ENCODE measurements around the gene IL24.
A peak's percentile ranks its signal among the peaks of the same experiment; 100 is the strongest.

Gene IL24

GRCh38 chr1:206860165-206860564 lies 37.1 kb upstream of the IL24 start:
- H3K36me3 ChIP-seq (ENCODE audit: control insufficient read depth, insufficient read depth, low read length), result no peaks in the 10 kb centered on the region
- H3K9me3 ChIP-seq (ENCODE audit: control insufficient read depth, low read length), result no peaks in the 10 kb centered on the region
- no peak overlapping the region for H3K9ac ChIP-seq
- no peaks in the 10 kb centered on the region for H3K27me3 ChIP-seq (ENCODE audit: control insufficient read depth, insufficient read depth, low read length)
- H3K4me1 ChIP-seq, result no peaks in the 10 kb centered on the region
- no peak overlapping the region for H3K27ac ChIP-seq
- no peak for TF ChIP-seq CTCF (IDR thresholded peaks at IDR 0.05)
- H3K4me2 ChIP-seq (ENCODE audit: low read length), result no peak overlapping the region
- H3K4me3 ChIP-seq (ENCODE audit: low read depth, low read length), result no peak overlapping the region
- no peaks in the 10 kb centered on the region for H3K79me2 ChIP-seq
- H2AFZ ChIP-seq, result no peak overlapping the region

- Histone ChIP-seq H3K4me3 (ENCODE audit: low read depth, low read length) (no peak overlapping the region), H3K4me1 (no peaks in the 10 kb centered on the region), H3K79me2 (no peaks in the 10 kb centered on the region), H3K4me2 (ENCODE audit: low read length) (no peak overlapping the region), H3K9me3 (ENCODE audit: control insufficient read depth, low read length) (no peaks in the 10 kb centered on the region), H3K9ac (no peak overlapping the region), H3K27ac (no peak overlapping the region), H2AFZ (no peak overlapping the region), H3K36me3 (ENCODE audit: control insufficient read depth, insufficient read depth, low read length) (no peaks in the 10 kb centered on the region), H3K27me3 (ENCODE audit: control insufficient read depth, insufficient read depth, low read length) (no peaks in the 10 kb centered on the region)
- TF ChIP-seq CTCF (IDR thresholded peaks at IDR 0.05), result no peak
These were observed 34.0 kb upstream of the IL24 start for GRCh38 chr1:206863266-206863665.

GRCh38 chr1:206864939-206865671 lies 32.1 kb upstream of the IL24 start, which contains the start of gene IL20:
Gene IL20 (plus strand): TSS chr1:206865623. CDS start chr1:206865853, 230 bp downstream.
- no peak within 1 kb of the TSS for H3K4me2 ChIP-seq (ENCODE audit: low read length)

GRCh38 chr1:206866062-206866461 lies 31.2 kb upstream of the IL24 start:
- Histone ChIP-seq H3K9ac (no peak overlapping the region), H3K79me2 (no peaks in the 10 kb centered on the region), H3K4me1 (no peaks in the 10 kb centered on the region), H3K4me3 (ENCODE audit: low read depth, low read length) (no peak overlapping the region), H3K9me3 (ENCODE audit: control insufficient read depth, low read length) (no peaks in the 10 kb centered on the region), H3K27me3 (ENCODE audit: control insufficient read depth, insufficient read depth, low read length) (no peaks in the 10 kb centered on the region), H2AFZ (no peak overlapping the region), H3K36me3 (ENCODE audit: control insufficient read depth, insufficient read depth, low read length) (no peaks in the 10 kb centered on the region), H3K4me2 (ENCODE audit: low read length) (no peak overlapping the region), H3K27ac (no peak overlapping the region)
- TF ChIP-seq CTCF (IDR thresholded peaks at IDR 0.05), result no peak

More at GRCh38 chr1:206864939-206865671, 32.1 kb upstream of the IL24 start, which contains the start of gene IL20:
- H2AFZ ChIP-seq, result no peak within 1 kb of the TSS
- TF ChIP-seq CTCF (IDR thresholded peaks at IDR 0.05), result peak; percentile 47
- H3K9ac ChIP-seq, result no peak within 1 kb of the TSS
- no peak within 1 kb of the TSS for H3K4me3 ChIP-seq (ENCODE audit: low read depth, low read length)
- H3K27me3 ChIP-seq (ENCODE audit: control insufficient read depth, insufficient read depth, low read length), result no peaks in the 10 kb centered on the region
- no peaks in the 10 kb centered on the region for H3K4me1 ChIP-seq
- no peaks in the 10 kb centered on the region for H3K9me3 ChIP-seq (ENCODE audit: control insufficient read depth, low read length)
- H3K36me3 ChIP-seq (ENCODE audit: control insufficient read depth, insufficient read depth, low read length), result no peaks in the 10 kb centered on the region
- H3K27ac ChIP-seq, result no peak within 1 kb of the TSS
- H3K79me2 ChIP-seq, result no peaks in the 10 kb centered on the region

GRCh38 chr1:206867239-206867638 lies 30.0 kb upstream of the IL24 start:
- H3K9me3 ChIP-seq (ENCODE audit: control insufficient read depth, low read length), result no peaks in the 10 kb centered on the region
- no peak overlapping the region for H3K27ac ChIP-seq
- no peak for TF ChIP-seq CTCF (IDR thresholded peaks at IDR 0.05)
- H3K27me3 ChIP-seq (ENCODE audit: control insufficient read depth, insufficient read depth, low read length), result no peaks in the 10 kb centered on the region
- H3K9ac ChIP-seq, result no peak overlapping the region
- no peaks in the 10 kb centered on the region for H3K4me1 ChIP-seq
- H2AFZ ChIP-seq, result no peak overlapping the region
- H3K79me2 ChIP-seq, result no peaks in the 10 kb centered on the region
- H3K36me3 ChIP-seq (ENCODE audit: control insufficient read depth, insufficient read depth, low read length), result no peaks in the 10 kb centered on the region
- no peak overlapping the region for H3K4me2 ChIP-seq (ENCODE audit: low read length)
- H3K4me3 ChIP-seq (ENCODE audit: low read depth, low read length), result no peak overlapping the region

Data from parathyroid adenoma (tissue), 2 donors.